Measurements from ENCODE around the gene ST6GALNAC6.
A peak's percentile ranks its signal among the peaks of the same experiment; 100 is the strongest.

ST6GALNAC6 gene

DNA sequence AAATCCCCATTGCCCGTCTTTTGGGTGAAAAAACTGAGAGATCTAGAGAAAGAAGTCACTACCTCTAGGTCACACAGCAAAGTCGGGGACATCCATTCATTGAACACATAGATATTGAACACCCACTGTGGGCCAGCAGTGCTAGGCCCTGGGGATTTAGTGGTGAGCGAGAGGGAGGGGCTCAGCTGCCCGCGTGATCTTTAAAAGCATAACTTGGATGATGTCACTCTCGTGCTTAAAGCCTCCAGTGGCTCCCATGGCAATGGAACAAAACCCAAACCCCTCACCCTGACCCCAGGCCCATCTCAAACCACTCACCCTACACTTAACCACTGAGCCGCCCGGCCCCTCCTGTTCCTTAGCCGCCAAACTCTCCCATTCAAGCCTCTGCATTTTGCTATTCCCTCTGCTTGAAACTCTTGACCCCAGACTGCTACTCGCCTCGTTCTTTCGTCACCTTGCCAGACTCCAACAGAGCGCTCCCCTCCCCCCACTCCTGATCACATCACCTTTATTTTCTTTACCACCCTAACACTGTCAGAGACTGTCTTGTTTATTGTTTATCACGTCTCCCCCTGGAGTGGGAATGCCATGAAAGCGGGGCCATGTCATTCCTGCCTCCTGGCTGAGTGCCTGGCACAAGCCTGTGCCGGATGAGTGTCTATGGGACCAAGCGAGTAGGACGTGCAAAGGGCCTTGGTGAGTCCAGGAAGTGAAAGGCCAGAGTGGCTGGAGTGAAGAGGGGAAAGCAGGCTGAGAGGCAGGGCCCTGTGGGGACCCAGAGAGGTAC lies 31.9 kb upstream of the ST6GALNAC6 start:
- no peak for DNase-seq

DNA sequence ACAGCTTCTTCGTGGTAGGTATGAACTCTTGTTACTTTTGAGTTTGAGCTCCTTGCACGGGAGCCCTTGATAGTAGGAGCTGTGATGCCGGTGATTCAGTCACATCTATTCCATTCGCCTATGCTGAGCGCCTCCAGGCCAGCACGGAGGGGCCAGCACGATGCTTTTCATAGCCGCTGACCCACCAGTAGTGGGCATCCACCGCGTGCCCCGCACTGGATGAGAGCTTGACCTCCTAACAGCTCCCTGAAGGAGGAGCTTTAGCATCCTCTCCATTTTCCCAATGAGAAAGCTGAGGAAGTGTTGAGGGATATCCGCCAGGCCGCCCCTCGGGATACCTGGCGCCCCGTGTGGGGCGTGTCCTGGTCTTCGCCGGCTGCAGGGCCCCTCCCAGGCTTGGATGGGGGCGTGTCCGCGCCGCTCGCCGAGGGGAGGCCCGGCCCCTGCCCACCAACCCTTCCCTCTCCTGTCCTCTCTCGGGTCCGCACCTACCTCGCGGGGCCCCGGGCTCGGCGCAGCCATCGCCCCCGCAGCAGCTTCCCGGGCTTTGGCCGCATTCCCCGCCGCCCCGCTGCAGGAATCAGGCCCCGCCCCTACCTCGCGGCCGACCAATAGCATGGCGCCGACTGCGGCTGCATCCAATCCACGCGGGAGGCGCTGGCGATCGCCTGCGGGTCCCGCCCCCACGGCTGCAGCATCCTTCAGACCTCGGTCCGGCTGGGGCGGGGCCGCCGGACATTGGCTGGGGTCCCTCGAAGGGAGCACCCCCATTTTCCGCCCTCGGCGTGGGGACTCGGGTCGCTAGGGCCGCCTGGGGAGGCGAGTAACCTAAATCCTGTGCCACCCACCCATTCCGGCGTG lies 31.1 kb upstream of the ST6GALNAC6 start, which contains the start of gene PIP5KL1:
Gene PIP5KL1 (minus strand): TSS at position 547 of the 861 bp plus-strand sequence. CDS start 25 bp downstream, at position 522.
- DNase-seq = no peak

DNA sequence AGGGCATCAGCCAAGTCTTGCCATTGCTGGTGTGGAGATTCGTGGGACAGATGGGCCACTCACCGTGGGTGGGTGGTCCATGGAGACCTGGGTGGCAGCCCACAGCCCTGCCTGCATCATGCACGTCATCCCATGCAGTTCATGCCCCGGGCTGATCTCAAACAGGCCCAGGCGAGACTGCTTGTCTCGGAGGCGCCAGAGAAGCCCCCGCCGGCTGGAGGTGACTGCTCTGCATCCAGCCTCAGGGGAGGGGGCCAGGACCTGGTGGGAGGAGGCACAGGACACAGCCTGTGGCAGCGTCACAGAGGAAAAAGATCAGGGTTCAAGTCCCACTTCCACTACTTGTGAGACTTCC lies 30.2 kb upstream of the ST6GALNAC6 start:
- no peak for DNase-seq

DNA sequence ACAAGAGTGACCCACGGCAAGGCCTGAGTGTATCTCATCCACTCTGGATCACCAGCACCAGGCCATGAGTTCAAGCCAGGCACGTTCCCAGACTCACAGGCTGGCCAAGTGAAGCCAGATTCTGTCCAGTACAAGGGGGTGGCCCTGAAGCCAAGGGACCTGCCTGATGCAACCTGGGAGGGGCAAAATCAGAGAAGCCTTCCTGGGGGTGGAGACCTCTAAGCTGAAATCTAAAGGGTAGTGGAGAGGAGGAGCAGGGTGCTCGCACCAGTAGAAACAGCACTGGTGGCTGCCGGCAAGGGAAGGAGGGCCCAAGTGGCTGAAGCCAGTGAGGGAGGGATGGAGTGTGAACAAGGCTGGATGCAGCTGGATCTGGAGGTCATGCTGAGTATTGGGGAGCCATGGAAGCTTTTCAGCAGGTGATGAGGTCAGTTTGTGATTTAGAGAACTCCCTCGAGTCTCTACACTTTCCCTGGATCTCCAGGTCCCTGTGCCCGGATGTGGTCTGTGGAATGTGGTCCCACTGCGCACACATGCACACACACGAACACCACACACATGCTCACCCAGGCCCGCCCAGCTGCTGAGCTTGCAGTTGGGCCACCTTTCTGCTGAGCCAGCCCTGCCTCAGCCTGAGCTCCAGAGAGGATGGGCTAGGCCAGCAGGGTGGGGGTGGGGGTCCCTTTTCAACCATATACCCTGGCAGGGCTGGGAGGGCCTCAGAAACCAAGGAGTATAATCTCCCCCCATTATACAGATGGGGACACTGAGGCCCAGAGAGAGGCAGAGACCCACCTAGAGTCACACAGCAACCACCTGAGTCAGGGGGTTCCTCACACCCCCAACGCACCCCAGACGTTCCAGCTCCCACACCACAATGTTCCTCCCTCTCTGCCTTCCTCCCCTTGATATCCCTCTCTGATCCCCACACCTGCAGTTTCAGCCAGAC lies 29.5 kb upstream of the ST6GALNAC6 start:
- no peak for DNase-seq

DNA sequence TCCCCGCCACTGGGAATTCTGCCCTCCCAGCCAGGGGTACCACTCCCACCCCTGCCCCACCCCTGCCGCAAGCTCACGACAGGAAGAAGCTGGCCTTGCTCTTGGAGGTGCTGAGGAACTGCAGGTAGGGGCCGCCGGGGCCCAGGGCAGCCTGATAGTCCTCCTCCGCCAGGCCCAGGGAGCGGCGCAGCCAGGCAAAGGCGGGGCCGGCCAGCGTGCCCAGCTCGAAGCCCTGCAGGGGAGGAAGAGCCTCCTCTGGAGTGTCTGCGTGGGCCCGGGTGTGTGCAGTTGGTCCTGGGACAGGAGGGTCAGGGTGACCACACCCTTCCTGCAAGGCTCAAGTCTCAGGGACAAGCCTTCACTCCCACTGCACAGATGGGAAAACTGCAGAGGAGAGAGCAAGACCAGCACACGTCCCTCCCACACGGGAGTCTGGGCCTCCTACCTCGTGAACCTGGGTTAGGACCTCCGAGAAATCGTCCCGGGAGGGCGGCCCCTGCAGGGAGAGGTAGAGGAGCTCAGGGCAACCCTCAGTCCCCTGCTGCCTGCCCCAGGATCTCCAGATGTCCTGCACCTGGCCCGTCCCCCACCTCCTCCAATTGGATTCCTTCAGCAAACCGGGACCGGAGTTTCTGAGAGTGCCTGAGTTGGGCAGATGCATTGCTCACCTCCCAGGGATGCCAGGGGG lies 28.7 kb upstream of the ST6GALNAC6 start:
- DNase-seq = no peak

DNA sequence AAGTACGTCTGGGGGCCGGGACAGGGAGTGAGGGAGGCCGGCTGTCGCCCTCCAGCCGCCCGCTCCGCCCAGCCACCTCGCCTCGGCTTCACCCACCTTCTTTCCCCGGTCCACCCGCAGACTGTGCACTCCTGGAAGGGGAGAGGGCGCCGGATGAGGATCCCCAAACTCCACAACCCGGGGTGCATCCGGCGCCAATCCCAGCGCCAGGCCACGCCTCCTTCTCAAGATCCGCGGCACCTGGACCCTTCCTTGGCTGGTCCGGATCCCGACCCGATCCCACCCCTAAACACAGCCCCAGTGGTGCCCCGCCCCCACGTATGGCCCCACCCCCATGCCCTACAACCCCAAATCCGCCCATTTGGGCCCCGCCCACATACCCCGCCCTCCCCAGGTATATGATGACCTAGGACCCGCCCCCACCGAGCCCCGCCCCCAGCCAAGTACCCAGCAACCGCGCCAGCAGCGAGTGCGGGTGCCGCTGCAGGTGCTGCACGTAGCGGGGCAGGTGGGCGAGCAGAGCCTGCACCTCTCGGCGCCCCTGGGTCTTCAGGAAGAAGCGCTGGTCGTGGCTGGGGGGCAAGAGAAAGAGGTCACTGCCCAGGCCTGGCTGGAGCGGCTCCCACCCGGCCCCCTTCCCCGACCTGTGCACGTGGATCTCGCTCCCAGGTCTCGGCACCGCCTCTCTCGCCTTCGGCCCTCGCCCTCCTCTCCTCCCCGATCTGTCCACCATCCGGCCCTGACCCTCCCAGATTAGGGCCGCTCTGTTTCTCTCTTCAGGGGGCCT lies 28.0 kb upstream of the ST6GALNAC6 start:
- no peak for DNase-seq

DNA sequence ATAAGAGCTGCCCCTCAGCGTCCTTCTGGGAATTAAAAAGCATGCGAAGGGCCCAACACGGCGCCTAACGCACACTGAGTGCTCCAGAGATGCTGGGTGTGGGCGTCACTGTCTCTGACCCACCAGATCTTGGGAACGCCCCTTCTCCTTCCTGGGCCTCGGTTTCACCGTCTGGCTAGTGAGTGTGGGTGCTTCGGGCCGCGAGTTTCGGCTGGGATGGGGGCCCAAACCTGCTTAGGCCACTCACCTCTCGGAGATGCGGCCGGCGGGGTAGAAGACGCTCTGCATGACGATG lies 27.4 kb upstream of the ST6GALNAC6 start:
- DNase-seq = no peak

DNA sequence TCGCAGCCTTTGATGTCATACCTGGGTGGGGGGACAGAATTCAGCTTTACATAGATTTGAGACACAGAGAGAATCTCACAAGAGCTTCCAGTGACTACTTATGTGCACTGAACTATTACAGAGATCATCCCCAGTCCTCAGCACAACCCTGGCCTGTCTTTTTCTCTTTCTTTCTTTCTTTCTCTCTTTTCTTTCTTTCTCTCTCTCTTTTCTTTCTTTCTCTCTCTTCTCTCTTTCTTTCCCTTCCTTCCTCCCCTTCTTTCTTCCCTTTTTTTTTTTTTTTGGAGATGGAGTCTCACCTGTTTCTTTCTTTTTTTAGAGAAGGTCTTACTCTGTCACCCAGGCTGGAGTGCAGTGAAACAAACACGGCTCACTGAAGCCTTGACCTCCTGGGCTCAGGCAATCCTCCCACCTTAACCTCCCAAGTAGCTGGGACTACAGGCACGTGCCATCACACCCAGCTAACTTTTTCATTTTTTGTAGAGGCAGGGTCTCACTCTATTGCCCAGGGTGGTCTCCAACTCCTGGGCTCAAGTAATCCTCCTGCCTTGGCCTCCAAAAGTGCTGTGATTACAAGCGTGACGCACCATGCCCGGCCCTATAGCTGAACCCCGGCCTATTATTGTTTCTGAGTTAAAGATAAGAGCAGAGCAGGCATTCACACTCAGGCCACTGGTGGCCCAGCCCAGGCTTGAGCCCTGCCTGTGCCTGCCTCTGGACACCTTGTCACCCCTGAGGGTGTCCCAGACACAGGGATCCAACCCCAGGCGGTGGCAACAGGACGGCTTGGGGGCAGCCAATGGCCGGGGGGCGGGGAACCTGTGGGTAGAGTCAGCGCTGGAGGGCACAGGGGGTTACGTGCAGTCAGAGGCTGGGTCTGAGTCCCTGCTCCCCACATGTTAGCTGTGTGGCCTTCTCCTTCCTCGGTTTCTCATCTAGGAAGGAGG lies 26.8 kb upstream of the ST6GALNAC6 start:
- DNase-seq = no peak

DNA sequence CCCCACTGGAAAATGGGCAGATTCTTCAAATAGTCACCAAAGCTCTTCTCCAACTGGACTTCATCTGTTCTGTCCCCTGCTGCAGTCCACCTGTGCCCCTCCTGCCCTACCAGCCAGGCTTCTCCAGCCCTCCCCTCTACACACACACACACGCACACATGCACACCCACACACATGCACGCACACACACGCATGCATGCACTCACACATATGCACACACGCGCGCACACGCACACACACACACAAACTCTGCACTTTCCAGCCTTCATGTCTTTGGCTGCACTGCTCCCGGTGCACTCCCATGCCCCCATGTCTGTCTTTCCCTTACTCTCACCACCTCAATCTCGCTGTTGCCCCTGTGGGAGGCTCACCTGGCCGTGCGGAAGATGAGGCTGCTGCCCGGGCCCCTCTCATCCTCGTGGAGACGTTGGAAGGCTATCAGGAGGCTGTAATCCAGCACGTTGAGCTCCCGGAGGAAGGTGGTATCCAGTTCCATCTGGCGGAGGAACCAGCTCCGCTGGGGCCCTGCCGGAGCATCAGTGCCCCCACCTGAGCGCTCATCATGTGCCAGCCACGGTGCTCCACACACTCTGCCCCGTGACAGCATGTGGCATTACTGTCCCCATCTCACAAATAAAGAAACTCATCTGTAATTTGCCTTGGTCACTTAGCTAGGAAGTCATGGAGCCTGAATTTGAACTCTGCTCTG lies 25.5 kb upstream of the ST6GALNAC6 start:
- no peak for DNase-seq

DNA sequence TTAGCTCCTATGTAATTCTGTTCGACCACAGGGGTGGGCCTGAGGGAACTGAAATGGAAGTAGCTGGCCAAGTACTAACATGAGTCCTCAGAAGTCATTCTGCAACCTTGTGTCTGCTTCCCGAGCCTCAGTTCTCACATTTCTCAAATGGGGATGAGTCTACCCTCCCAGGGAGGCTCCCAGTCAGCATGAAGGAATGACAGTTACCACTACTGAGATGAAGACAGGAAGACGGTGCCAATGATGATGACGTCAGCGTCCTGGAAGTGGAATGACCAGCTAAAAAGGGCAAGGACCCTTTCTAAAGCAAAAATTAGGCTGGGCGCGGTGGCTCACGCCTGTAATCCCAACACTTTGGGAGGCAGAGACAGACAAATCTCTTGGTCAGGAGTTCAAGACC lies 24.4 kb upstream of the ST6GALNAC6 start:
- no peak for DNase-seq

DNA sequence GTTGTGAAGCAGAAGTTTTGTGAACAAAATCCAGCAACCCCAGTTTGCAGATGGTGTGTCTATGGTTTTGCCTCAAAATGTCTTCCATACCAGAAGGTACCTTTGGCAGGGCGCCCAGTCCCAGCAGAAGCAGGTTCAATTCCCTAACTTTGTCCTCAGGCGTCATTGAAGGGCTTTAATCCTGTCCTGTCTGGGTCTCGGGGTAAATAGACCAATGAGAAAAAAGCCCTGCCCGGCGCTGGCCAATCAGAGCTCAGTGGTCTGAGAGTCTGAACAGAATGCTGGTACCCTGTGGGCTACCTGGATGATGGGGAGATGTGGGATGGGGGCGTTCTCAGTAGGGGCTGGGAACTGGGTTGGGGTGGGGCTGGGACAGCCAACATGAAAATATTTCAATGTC lies 23.6 kb upstream of the ST6GALNAC6 start:
- DNase-seq = no peak

DNA sequence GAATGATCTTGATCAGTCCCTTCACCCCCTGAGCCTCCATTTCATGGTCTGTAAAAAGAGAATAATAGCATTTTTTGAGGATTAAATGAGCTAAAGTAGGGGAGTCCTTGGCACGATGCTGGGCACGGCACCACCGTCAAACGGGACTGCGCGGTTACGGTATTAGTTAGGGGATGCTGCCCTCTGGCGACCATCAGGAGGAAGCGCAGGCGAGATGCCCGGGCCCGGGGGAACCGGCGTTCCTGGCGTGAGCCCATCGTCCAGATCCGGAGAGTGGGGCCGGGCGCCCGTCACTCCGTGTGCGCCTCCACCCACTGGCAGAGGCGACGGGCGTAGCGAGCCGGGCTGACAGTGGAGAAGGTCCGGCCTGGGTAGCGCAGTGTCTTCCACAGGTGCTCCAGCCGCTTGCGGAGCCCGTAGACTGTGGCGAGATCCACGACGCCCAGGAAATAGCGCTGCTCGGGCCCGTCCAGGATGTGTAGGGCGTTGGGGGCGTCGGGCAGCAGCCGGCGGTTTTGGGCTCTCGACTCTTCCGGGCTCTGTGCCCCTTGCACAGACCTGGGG lies 22.2 kb upstream of the ST6GALNAC6 start:
- DNase-seq = no peak

DNA sequence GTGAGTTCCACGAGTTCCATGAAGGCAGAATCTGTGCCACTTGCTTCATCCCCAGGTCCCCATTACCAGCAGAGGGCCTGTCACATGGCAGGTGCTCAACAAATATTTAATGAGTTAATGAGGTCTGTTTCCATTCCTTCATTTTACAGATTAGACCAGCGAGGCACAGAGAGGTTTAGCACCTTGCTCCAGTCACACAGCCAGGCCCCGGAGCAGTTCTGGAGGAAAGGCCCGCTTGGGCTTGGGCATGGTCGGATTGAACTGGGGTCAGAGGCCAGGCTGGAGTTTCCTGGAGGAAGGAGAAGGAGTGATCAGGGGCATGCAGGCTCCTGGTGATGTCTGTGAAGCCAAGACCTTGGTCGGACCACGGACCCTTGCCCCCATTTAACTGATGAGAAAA lies 21.4 kb upstream of the ST6GALNAC6 start:
- no peak for DNase-seq

DNA sequence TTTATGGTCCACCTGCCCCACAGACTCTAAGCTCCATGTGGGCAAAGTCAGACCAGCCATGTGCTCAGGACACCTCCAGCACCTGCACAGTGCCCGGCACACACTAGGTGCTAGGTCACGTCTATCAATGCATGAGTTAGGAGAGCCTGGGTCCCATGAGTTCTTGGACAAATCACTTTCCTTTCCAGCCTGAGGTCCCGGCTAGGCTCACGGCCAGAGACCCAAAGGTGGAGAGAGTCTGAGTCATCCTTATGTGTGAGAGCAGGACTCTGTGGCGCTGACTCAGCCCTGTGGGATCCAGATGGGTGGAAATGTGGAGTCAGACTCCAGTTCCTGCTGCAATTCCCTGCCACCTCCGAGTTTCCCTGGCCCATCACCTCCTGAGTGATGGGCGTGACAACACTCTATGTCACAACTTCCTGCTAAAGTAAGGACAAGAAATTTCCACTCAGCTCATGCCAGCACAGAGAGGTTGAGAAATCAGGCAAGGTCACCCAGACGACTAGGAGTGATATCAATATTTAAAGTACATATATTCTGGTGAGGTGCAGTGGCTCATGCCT lies 19.9 kb upstream of the ST6GALNAC6 start:
- DNase-seq = no peak

DNA sequence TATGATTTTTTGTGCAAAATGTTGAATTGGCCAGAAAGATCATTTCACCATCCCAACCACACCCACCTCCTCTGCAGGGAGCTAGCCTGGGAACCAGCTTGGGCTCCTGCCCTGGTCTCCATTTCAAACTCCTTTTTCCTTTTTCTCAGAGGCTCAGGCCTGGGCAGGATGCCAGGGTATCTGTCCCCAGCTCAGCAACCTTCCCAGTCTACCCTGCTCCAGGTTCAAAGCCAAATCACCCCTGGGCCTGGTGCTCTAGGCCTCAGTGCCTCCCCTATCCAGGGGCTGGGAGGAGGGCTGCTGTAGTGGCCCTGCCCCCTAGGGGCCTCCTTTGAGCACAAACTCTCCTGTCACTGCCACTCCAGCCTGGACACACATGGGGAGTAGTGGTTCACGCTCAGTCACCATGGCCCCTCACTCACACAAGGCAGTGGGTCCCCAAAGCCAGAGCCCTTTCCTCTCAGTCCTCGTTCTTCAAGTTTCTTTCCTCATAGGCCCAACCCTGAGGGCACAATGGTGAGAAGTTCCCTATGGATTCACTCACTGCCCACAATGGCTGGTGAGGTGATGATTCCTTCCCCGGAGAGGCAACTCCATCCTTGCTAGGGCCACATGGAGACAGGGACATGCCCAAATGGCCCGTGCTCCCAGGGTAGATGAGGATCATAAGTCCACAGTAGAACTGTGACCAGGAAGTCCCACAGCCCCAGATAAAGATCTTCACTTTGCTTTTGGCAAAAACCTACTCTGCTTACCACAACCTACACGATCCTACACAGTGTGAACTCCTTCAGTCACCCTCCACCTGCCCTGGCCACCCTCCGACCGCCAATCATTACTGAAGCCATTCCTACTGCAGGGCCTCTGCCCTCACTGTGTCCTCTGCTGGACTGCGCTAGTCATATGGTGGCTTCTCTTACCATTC lies 19.0 kb upstream of the ST6GALNAC6 start:
- no peak for DNase-seq

DNA sequence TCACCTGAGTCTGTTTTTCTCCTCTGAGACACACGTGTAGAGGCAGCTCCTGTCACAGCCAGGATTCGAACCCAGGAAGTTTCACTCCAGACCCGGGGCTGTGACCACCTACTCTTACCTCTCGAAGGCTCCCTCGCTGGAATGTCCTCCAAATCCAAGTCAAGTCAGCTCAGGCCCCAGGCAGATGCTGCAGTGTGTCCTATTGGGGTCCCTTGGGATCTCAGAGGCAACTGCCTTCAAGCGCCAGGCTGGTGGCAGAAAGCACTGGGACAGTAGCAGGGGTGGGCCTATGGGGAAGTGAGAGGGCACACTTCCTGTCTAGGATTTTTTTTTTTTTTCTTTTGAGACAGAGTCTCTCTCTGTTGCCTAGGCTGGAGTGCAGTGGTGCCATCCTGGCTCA lies 18.2 kb upstream of the ST6GALNAC6 start:
- no peak for DNase-seq

DNA sequence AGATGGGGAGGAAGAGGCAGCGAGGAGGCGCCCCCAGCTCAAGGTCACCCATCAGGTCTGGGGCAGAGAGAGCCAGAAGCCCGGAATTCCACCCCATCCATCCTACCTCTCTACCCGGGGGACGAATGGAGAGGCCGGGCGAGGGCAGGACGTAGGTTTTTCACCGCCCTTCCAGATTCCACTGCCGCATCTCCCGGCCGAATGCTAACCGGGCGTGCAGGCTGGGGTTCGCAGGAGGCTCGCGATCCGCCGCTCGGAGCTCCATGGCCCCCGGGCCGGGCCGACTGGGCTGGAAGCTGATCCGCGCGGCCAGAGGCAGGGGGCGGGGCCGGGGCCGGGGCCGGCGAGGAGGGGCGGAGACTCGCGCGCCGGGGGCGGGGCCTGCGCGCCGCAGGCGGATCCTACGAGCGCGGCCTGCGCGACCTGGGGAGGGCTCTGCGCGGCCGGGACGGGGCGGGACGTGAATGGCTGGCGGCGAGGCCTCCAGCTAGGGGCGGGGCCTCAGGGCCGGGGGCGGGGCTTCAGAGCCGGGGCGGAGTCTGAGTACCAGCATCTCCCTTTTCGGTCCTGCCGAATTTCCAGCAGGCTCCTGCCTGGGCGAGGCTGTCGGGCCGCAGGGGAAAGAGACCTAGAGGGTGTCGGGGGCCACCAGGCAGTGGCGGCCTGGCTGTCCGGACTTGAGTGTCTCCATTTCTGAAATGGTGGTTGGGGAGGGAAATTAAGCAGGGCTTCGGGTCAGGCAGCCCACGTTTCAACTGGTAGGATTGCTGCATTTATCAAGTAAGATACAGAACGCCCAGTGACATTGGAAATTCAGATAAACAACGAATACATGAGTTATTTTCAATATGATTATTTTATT lies 17.5 kb upstream of the ST6GALNAC6 start, which contains the start of gene ST6GALNAC4:
Gene ST6GALNAC4 (minus strand): TSS at position 322 of the 862 bp plus-strand sequence. CDS start 622 bp downstream, outside the sequence.
- DNase-seq = peak; percentile 85

Measured in NCI-H2107 (cell line).